HG03135 (cell line): ENCODE data around the gene PNN.
"Not testable (repeated sequence)": the region's sequence is repeated elsewhere in the genome, so short reads cannot be mapped to it uniquely, and the experiment has no call there.

Source experiments
- ATAC-seq: cut with Tn5 transposase; IDR thresholded peaks from one replicate; pipeline ENCODE4 v1.9.1; 2021; ENCODE audit warnings: mild to moderate bottlenecking, moderate library complexity; ENCODE audit not compliant: unreplicated experiment

PNN gene

DNA sequence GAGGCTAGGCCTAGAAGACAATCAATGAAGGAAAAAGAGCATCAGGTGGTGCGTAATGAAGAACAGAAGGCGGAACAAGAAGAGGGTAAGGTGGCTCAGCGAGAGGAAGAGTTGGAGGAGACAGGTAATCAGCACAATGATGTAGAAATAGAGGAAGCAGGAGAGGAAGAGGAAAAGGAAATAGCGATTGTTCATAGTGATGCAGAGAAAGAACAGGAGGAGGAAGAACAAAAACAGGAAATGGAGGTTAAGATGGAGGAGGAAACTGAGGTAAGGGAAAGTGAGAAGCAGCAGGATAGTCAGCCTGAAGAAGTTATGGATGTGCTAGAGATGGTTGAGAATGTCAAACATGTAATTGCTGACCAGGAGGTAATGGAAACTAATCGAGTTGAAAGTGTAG is 5.5 kb downstream of the PNN start:
- ATAC-seq: no peak

DNA sequence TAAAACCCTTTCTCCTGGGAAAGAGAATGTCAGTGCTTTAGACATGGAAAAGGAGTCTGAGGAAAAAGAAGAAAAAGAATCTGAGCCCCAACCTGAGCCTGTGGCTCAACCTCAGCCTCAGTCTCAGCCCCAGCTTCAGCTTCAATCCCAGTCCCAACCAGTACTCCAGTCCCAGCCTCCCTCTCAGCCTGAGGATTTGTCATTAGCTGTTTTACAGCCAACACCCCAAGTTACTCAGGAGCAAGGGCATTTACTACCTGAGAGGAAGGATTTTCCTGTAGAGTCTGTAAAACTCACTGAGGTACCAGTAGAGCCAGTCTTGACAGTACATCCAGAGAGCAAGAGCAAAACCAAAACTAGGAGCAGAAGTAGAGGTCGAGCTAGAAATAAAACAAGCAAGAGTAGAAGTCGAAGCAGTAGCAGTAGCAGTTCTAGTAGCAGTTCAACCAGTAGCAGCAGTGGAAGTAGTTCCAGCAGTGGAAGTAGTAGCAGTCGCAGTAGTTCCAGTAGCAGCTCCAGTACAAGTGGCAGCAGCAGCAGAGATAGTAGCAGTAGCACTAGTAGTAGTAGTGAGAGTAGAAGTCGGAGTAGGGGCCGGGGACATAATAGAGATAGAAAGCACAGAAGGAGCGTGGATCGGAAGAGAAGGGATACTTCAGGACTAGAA is 6.1 kb downstream of the PNN start:
- no peak for ATAC-seq

DNA sequence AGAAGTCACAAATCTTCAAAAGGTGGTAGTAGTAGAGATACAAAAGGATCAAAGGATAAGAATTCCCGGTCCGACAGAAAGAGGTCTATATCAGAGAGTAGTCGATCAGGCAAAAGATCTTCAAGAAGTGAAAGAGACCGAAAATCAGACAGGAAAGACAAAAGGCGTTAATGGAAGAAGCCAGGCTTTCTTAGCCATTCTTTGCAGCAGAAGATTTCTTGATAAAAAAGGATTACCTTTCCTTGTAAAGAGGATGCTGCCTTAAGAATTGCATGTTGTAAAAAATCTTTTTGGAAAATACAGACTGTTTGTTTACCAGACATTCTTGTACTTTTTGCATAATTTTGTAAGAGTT is 6.6 kb downstream of the PNN start:
- no peak for ATAC-seq

DNA sequence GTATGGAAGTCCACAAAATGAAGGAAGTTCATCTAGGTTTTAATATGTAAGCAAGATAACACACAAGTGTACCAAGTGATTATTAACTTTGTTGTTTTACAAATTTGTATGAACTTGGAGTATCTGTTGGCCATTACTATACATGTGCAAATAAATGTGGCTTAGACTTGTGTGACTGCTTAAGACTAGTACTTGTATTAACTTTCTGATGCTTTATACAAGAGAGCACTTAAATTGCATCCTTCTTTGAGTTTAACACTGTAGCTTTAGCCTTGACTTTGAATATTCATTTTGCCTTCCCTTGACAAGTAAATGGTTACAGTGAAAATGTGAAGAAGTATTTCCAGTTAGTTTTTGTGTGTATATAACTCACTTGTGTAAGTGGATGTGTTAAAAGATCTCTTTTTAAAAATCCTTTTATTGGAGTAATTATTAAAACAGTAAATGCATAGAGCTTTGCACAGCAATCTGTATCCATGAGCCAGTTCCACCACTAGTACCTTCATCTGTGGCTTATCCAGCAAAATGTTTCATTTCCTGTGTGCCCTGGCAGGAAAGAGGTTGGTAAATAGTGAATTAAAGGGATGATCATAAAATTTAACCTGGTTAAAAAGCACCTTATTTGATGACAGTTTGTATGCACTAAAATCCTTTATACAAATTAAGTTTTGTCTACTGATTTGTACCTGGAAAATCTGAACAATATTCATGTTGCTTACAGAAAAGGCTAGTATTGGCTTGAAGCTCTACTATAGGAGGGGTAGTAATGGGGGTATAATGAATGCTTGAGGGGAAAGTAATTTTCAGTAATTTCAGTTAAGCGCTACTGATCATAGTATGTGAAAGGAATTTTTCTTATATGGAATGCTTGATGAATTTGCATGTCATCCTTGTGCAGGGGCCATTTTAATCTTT is 8.0 kb downstream of the PNN start:
- no peak for ATAC-seq

DNA sequence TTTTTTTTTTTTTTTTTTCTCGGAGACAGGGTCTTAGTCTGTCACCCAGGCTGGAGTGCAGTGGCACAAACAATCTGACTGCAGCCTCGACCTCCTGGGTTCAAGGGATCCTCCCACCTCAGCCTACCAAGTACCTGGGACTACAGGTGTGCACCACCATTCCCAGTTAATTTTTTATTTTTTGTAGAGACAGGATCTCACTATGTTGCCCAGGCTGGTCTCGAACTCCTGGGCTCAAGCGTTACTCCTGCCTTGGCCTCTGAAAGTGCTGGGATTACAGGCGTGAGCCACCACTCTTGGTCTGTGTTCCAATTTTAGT is 8.6 kb downstream of the PNN start:
- not testable (repeated sequence) for ATAC-seq

DNA sequence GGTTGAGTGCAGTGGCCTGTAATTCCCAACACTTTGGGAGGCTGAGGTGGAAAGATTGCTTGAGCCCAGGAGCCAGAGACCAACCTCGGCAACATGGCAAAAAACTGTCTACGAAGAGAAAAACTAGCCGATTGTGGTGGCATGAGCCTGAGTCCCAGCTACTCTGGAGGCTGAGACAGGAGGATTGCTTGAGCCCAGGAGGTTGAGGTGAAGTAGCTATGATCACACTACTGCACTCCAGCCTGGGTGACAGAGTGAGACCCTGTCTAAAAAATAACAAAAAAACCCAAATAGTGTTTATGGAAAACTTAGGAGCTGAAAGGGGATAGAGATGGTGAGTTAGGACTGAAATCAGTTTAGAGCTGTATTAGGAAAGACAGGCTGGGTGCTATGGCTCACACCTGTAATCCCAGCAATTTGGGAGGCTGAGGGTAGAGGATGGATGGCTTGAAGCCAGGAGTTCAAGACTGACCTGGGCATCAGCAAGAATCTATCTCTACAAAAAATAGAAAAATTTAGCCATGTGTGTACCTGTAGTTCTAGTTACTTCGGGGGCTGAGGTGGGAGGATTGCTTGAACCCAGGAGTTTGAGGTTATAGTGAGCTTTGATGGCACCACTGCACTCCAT is 9.7 kb downstream of the PNN start:
- ATAC-seq: no peak

DNA sequence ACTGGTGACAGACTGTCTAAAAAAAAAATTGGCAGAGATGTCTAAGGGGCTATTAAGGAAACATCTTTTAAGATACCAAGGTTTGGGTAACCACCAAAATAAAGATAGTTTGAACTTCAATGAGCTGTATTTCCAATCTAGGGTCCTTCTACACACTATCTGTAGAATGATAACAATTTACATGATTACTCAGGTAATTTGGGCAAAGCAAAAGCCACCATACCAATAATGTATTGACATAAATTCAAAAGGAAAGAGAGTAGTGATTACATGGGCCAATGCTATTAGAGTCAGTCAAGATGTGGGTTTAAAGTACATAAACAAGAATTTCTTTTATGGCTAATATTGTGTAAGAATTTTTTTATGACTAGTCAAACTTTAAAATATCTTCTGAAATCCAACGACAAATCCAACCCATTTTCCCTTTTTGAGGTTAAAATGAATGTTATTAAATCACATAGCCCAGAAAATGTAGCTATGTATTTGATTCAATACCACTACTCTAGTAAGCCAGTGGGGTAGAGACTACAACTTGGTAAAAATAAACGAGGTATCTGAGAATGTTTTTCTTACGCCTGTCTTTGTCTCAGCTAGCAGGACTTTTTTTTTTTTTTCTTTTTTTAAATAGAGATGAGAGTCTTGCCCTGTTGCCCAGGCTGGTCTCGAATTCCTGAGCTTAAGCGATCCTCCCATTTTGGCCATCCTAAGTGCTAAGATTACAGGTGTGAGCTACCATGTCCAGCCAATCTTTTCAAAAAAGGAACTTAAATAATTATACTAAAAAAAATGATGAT is 10.4 kb downstream of the PNN start:
- ATAC-seq: no peak

DNA sequence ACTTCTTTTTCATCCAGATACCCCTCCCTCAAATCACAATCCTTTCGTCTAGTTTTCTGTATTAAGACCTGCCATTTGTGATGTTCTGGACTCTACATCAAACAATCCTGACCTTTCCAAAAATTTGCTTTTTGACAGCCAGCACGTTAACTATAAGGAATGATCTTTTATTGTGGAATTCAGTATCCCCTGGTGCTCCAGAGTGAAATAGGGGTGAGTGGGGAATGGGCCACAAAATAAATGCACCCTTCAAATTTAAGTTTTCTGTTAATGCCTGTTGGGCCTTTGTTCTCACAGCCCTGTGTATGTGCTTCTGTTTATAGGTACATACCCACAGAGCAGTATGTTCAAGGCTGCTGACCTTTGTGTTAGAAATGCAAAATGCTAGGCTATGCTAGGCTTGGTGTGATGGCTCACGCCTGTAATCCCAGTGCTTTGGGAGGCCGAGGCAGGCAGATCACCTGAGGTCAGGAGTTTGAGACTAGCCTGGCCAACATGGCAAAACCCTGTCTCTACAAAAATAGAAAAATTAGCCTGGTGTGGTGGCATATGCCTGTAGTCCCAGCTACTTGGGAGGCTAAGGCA is 12.0 kb downstream of the PNN start:
- ATAC-seq: no peak

DNA sequence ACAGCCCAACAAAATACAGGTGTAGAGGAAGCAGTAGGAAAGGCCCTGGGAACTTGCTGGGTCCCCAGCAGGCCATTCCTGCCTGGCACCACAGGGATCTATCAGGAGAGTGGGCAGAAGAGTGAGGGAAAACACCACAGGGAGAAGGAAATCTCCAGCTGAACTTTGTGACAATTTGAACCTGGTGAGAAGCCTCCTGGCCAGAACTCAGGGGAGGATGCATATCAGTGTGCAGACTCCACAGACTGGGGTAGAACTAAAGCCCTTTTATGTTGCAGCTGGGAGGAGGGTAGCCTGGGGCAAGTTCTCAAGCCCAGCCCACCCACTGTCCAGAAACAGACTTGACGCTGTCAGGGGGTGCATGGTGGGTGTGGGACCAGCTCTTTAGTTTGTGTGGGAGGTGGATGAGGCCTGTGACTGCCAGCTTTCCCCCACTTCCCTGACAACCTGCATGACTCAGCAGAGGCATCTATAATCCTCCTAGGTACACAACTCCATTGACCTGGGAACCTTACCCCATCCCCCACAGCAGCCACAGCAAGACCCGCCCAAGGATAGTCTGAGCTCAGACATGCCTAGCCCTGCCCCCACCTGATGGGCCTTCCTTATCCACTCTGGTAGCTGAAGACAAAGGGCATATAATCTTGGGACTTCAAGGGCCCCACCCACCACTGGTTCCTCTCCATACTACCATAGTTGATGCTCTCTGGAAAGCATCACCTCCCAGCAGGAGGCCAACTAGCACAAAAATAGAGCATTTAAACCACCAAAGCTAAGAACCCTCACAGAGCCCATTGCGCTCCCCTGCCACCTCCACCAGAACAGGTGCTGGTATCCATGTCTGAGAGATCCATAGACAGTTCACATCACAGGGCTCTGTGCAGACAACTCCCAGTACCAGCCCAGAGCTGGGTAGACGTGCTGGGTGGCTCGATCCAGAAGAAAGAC is 28.9 kb downstream of the PNN start:
- no peak for ATAC-seq

DNA sequence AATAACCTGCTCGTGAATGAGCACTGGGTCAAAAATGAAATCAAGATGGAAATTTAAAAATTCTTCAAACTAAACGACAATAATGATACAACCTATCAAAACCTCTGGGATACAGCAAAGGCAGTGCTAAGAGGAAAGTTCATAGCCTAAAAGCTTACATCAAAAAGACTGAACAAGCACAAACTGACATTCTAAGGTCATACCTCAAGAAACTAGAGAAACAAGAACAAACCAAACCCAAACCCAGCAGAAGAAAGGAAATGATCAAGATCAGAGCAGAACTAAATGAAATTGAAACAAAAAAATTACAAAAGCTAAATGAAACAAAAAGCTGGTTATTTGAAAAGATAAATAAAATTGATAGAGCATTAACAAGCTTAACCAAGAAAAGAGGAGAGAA is 32.4 kb downstream of the PNN start:
- ATAC-seq: not testable (repeated sequence)

DNA sequence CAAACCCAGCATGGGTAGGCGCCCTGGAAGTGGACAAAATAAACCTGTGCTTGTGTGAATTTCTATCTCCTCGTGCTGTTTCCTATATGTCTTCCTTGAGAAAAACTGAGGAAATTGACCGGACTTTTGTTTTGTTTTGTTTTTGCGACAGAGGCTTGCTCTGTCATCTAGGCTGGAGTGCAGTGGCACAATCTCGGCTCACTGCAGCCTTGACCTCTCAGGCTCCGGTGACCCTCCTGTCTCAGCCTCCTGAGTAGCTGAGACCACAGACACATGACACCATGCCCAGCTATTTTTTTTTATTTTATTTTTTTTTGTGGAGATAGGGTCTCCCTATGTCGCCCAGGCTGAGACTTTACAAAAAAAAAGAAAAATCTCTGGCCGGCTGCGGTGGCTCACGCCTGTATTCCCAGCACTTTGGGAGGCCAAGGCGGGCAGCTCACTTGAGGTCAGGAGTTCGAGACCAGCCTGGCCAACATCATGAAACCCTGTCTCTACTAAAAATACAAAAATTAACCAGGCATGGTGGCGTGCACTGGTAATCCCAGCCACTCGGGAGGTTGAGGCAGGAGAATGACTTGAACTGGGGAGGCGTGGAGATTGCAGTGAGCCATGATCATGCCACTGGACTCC is 36.2 kb downstream of the PNN start:
- no peak for ATAC-seq

DNA sequence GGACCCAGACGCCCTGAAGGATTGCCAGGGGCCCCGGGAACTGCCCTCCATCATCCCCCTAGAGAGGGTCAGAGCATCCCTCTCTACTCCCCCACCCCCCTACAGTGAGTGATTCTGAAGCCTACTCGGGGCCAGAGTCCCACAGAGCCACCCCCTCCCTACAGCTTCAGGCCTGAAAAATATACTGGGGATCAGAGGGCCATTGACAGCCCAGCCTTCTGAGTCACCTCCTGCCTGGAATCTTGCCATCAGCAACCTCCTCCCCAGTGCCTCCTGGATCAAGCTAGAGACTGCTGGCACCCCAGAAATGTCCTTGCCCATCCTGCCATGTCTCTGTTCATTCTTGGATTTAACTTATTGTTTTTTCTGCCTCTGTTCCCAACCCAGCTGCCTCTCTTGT is 37.0 kb downstream of the PNN start:
- ATAC-seq: no peak

DNA sequence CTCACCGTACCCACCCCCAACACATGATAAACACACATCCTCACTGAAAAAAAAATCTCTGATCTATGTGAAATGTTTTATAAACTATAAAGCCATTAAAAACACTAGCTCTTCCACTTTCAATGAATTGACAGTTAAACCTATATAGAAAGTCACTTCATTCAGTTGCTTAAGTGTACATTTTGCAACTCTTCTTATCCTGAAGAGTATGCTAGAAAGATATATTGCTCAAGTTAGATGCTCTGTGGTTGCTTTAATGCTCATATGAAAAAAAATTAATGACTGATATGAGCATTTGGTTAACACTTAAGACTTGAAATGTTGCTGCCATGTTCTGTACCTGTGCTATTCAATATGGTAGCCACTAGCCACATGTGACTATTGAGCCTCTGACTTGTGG is 37.6 kb downstream of the PNN start:
- no peak for ATAC-seq

DNA sequence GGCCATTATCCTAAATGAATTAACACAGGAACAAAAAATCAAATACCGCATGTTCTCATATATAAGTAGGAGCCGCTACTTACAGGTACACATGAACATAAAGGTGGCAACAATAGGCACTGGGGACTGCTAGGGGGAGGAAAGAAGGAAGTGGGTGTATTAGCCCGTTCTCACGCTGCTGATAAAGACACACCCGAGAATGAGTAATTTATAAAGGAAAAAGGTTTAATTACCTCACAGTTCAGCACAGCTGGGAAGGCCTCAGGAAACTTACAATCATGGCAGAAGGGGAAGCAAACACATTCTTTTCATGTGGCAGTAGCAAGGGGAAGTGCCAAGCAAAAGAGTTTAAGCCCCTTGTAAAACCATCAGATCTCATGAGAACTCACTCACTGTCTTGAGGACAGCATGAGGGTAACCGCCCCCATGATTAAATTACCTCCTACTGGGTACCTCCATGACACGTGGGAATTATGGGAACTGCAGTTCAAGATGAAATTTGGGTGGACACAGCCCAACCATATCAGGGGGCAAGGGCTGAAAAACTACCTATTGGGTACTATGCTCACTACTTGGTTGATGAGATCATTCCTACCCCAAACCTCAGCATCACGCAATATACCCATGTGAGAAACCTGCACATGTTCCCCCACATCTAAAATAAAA is 42.3 kb downstream of the PNN start:
- no peak for ATAC-seq

DNA sequence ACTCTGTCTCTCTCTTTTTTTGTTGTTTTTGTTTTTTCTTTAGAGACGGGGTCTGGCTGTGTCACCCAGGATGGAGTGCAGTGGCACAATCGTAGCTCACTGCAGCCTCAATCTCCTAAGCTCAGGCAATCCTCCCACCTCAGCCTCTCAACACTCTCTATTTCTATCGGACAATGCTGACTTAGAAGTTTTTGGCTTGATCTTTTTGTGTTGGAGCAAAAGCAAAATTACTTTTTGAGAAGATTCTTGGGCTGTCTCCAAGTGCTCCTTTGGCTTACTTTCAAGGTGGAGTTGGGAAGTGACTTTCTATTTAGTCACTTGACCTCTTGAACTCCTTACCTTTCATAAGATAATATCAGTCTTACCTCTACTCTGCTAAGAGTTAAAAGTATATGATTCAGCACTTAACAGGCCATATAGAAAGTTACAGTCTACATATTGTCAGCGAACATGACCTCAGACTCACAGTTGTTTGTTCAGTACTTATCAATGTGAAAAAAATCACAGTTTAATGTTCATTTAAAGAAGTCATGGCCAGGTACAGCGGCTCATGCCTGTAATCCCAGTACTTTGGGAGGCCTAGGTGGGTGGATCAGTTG is 43.2 kb downstream of the PNN start:
- no peak for ATAC-seq

DNA sequence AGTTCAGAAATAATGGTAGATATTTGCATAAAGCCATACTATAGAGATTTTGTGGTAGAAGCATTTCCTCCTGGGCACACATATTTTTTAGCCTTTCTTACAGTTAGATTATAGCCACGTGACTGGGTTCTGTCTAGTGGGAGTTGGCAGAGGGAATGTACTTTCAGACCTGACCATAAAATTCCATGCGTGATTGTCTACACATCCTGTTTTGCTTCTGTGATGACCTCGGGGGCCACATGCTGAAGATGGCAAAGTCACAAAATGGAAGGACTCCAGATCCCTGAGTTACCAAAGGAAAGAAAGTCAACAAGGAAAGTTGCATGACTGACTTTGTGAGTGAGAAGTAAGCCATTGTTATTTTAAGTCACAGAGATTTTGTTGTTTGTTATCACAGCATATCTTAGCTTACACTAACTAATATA is 44.0 kb downstream of the PNN start:
- ATAC-seq: no peak

DNA sequence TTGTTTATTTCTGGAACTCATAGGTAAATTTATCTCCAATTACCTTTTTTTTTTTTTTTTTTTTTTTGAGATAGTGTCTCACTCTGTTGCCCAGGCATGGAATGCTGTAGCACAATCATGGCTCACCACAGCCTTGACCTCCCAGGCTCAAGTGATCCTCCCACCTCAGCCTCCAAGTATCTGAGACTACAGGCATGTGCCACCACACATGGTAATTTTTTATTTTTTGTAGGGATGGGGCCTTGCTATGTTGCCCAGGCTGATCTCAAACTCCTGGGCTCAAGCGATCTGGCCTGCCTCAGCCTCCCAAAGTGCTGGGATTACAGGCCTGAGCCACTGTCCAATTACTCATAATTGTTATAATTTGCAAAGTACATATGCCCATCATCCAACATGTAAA is 45.4 kb downstream of the PNN start:
- ATAC-seq: not testable (repeated sequence)

DNA sequence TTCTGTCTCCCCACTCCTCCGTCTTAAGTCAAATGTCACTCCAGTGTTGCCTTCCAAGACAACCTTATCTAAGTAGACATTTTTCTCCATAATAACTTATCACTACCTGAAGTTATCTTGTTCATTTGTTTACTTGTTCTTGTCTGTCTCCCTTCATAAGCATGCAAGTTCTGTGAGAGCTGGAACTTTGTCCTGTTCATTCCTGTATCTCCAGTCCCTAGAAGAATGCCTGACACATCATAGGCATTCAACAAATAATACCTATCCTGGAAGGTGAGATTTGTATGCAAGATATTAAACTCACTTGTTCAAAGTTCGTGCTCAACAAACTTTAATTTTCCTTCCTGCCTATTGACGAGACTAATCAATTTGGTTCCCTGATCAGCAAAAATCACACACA is 53.0 kb downstream of the PNN start:
- ATAC-seq: no peak
